NT2/D1 (cell line): Measurements from ENCODE around the gene ABHD1.
"Not testable (repeated sequence)": the region's sequence is repeated elsewhere in the genome, so short reads cannot be mapped to it uniquely, and the experiment has no call there.

ENCODE experiments used
- SUZ12 ChIP-seq: IDR thresholded peaks from 2 replicates; pipeline ENCODE4 v1.6.1; 2011; ENCODE audit not compliant: insufficient read length, insufficient read depth; ENCODE audit errors: extremely low read depth
- YY1 ChIP-seq: IDR thresholded peaks from 2 replicates; pipeline ENCODE4 v1.6.1; 2011; ENCODE audit not compliant: insufficient read length, insufficient read depth

- TF ChIP-seq SUZ12, YY1: not testable (repeated sequence)
These were observed 12.8 kb upstream of the ABHD1 start for GRCh38 chr2:27110603-27111352.
